ENCODE data around the gene ALPG.
"Not testable (repeated sequence)": the region's sequence is repeated elsewhere in the genome, so short reads cannot be mapped to it uniquely, and the experiment has no call there.

The ALPG gene

DNA sequence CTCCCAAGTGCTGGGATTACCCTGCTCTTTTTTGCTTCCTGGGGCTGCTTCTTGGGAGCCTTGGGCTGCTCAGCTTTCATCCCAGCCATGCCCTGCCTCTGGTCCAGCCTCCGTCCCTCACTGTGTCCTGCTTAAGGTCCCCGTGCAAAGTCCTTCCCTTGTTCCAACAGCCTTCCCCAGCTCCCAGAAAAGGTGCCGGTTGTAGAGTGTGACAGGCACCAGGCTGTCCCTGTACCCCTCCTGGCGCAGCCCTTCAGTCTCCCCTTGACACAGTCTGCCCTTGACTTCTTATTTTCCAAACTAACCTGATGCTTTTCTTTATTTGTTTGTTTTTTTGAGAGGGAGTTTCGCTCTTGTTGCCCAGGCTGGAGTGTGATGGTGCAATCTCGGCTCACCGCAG, 29.2 kb downstream of the ALPG start:
- no peak overlapping the region for H3K27ac ChIP-seq
- H3K4me3 ChIP-seq, result no peak overlapping the region

DNA sequence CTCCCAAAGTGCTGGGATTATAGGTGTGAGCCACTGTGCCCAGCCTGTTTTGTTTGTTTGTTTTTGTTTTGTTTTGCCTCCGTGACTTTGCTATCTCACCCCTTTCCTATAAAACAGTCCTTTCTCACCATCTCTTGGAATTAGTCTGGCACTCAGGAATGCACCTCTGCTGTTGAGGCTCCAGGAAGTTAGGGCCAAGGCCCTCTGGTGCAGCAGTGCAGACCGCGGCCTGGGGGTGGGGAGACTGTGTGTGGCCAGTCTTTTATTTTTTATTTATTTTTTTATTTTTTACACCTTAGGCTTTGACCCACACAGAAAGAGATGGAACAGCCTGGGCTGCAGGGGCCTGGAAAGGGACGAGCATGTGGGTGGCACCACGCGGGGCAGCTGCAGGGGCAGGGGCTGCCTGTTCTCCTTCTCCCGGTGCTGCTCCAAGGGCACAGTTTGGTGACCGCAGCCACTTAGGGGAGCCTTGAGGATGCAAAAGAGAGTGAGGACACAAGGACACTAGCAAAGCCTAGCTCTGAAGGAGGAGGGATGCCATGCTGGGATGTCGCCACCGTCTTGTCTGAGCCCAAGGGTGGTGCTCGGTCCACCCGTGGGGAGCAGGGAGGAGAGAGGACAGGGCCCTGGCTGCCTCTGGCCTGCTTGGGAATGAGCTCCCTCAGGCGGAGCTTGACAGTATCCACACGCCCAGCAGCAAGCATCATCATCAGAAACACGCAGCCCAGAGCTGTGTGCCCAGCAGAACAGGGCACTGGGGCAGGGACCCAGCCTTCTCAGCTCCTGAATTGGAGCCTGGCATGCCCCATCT, 29.9 kb downstream of the ALPG start:
- no peak overlapping the region for H3K4me3 ChIP-seq

DNA sequence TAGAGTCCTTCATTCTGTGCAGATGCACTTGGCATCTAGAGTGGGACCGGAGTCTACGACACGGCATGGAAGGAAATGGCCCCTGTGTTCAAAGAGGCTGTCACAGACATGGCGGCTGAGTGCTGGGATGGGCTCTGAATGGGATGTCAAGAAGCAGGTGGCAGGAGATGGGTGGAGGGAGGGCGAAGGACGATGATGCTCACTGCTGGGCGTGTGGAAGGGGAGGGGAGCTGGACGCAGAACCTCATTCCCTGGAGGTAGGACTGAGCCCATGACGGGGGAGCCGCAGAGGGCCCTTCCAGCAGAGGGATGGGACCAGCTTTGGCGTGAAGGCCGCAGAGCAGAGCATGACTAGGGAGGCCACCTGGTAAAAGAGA, 30.5 kb downstream of the ALPG start:
- Histone ChIP-seq H3K4me3 (no peak overlapping the region), H3K27ac (no peak overlapping the region)

More for the DNA sequence above, 29.9 kb downstream of the ALPG start:
- no peak overlapping the region for H3K27ac ChIP-seq

DNA sequence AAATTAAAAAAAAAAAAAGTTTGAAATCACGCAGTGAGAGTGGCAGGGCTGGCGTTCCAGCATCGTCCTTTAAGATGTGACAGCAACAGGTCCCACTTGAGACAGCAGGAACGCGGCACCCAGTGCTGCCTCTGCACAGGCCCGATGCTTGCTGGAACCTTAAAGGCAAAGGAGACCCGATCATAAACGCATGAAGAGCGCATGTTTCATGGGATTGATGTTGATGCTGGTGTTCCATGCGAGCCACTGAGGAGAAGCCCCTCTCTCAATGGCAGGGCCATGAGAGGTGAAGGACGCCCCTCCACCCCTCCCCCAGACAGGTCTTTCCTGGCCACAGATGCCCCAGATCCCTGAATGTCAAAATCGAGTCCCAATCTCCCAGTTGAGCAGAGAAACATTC, 31.4 kb downstream of the ALPG start:
- no peak overlapping the region for H3K4me3 ChIP-seq
- H3K27ac ChIP-seq, result no peak overlapping the region

DNA sequence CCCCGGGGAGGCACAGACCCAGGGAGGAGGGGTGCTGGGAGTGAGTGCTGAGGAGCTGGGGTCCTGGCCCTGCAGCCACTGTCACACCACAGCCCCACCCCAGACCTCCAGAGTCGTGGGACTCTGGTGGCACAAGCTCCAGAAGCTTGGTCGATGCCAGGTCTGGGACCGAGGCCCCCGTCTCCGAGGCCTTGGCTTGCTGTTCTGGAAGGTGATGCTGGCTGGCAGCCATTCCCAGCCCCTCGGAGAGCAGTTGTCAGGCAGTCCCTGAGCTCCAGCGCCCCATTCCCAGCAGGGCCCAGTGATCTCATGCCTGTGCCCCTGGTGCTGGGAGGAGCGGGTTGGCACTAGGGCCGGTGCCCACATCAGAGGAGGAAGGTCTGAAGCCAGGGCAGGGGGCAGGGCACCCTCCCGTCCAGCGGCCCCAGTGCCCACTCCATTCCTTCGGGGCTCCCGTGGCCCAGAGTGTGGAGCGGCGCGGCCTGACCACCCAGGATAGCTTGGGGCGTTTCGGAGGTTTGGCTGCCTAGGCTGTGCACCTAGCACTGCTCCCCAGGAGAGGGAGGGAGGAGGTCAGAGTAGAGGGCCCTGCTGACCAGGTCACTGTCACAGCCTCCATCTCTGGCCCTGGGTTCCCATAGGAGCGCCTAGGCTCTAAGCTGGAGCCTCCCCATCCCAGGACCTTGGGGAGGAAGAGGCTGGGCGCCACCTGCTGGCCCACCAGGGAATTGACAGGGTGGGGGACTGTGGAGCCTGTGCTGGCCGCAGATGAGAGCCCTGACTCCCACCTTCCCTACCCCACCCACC, 32.5 kb downstream of the ALPG start:
- Histone ChIP-seq H3K27ac (no peak overlapping the region), H3K4me3 (no peak overlapping the region)

DNA sequence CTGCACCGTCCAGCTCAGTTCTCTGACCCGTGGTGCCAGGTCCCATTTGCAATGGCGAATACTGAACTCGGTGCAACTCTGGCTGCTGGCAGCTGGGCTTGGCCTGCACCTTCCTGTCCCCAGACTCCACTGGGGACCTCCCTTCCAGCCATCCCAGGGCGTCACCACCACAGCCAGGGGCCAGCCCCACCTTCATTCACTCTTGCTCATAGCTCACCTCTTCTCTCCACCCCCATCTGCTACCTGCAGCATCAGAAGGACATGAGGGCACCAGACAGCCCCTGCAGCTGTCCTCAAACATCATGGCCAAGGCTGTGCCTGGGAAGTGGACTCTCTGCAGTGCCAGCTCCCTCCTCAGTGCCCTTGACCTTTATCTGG, 33.1 kb downstream of the ALPG start:
- no peak overlapping the region for H3K27ac ChIP-seq
- no peak overlapping the region for H3K4me3 ChIP-seq

DNA sequence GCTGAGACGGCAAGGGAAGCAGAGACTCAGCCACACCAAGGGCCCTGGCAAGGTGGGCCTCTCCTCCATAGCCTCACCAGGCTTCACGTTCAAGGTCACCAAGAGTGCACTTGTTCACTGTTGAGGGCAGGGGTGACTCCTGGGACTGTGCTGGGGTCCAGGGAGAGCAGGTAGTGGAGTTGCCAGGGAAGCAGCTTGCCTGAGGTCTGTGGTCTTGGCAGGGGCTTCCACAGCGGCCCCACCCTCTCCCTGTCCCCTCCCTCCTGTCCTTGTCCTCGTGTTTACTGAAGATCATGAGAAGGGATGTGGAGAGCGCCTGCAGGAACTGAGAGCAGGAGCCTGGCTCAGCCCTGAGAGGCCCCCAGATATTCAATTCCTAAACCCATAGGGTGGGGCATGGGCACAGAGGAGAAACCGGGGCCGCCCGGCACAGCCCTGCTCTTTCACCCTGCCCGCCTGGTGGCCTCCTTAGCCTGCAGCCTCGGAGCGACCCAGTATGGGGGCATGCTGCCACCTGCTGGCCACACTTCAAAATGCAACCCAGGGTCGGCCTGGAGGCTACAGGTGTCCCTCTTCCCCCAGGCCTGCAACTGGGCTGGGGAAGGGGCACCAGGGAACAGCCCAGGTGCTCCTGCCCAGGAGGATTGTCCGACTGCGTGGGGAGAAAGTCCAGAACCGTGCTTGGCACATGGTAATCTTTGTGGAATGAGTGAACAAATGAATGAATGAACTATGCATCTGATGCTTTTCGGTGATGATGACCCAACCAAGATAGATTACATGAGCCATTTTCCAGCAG, 33.8 kb downstream of the ALPG start:
- H3K4me3 ChIP-seq, result not testable (repeated sequence)

DNA sequence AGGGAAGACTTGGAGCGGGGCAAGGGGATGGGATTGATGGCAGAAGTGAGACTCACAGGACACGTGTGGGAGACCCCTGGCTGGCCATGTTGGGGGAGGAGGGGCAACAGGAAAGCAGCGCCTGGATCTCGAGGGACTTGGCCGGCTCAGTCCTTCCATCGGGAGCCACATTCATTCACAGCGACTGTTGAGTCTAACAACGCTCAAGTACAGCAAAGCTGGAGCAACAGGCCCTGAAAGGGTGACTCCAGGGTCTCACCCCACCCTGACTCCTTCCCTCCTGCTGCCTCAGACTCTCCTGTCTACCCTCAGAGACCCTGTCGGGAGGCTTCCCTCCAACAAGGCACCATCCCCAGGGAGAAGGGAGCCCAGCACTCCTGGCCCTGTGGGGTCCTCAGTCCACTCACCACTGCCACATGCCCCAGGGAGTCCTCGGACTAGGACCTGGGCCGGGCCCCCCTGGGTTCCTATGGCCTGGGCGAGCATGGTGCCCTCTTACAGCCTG, 34.6 kb downstream of the ALPG start:
- no peak overlapping the region for H3K27ac ChIP-seq
- H3K4me3 ChIP-seq, result no peak overlapping the region

More for the DNA sequence above, 33.8 kb downstream of the ALPG start:
- not testable (repeated sequence) for H3K27ac ChIP-seq

DNA sequence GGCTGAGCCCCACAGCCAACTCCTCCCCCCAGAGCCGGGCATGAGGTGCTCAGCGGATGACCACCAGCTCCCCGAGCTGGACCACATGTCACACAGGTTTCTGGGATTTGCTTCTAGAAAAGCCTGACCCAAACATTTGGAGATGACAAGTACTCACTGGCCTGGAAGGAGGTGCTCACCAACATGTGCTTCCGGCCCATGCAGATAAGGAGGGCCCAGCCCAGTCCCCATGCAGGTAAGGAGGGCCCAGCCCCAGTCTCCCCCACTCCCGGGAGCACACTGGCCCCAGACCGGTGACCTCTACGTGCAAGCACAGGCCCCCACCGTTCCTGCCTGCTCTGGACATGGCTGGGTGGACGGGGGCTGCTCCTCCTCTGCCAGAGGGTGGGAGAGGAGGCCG, 35.3 kb downstream of the ALPG start:
- H3K4me3 ChIP-seq, H3K27ac ChIP-seq: not testable (repeated sequence)

DNA sequence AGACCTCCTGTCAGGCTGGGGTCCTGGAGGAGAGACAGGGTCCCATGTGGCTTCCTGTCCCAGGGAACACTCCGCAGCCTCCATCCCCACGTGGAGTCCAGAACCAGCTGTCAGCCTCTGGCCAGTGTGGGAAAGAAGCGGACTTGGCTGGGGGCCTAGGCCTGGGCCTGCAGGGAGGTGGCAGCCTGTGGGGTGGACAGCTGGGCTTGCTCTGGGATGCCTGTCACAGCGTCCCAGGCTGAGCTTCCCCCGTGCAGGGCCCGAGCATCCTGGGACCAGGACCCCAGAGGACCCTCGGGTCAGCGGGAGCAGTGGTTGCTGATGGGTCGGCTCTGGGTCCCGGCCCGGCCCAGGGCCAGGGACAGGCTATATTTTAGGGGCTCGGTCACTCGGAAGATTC, 35.8 kb downstream of the ALPG start:
- not testable (repeated sequence) for H3K27ac ChIP-seq, H3K4me3 ChIP-seq

DNA sequence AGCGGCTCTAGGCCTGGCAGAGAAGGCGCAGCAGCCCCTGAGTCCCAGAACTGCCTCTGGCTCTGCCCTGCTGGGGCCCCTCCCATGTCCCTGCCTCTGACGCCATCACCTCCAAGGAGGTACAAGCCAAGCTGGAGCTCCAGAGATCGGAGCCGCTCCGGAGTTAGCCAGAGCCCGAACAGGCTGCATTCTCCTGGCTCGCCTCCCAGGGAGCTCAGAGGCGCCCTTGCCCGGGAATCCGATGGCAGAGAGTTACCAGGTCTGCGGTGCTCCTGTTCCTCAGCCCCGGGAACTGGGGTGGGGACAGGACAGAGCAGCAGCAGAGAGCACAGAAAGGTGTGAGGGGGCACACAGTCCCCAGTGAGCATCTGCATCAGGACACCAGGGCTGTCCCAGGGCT, 36.4 kb downstream of the ALPG start:
- not testable (repeated sequence) for H3K27ac ChIP-seq, H3K4me3 ChIP-seq

DNA sequence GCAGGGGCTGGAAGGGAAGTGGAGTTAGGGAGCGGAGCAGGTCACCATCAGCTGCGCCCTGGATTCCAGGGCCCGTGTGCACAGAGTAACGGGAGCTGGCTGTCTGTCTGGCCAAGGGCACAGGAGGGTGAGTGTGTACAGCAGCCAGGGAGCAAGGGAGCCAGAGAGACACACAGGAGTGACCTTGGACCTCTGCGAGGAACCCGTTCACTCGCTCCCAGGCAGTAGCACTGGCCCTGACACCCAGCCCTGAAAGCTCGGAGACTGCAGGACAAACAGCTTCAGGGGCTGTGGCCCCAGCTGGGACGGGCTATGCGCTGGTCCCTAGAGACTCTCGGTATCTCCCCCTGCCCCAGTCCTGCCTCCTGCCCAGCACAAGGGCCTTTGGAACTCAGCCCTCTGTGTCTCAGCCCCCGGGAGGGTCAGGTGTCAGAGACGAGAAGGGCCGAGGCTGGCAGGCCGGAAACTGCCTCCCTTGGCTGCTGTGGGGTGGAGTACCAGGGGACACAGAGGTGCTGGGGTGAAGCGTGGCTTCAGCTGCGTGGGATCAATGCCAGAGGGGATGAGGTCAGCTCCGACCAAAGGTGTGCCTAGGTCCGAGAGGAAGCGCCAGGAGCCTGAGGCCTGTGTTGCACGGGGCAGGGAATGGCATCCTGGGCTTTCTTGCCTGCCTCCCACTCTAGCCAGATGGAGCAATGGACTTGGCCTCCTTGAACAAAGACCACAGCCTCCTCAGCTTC, 37.2 kb downstream of the ALPG start:
- not testable (repeated sequence) for H3K4me3 ChIP-seq, H3K27ac ChIP-seq

DNA sequence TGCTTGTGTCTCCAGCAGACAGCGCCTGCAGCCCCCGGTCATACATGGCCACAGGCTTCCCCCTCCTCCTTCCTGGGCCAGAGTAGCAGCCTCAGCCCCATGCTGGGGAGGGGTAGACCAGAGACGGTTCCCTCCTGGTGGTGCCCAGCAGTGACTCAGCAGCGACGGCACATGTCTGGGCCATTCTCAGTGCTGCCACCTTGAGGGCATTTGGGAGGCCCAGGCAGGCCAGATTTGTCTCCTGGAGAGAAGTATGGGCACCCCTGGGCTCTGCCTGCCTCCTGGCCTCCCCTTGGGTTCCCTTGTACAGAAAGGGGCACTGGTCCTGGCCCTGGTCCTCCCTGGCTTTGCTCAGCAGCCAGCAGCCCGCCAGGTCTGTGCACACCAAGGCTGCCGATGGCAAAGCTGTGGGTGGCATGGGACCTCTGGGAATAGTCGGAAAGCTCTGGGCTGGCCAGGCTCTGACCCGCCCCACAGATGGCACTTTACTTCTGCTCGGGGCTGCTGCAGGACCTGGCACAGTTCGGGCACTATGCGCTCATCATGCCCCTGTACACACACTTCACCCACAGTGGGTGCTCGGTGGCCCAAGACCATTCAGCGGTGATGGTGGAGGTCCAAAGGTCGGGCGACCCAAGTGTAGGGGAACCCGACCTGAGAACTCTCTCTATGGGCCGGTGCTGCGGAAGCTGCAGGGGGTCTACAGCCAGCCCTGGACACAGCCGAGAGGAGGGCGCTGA, 37.9 kb downstream of the ALPG start:
- no peak overlapping the region for H3K4me3 ChIP-seq
- no peak overlapping the region for H3K27ac ChIP-seq

DNA sequence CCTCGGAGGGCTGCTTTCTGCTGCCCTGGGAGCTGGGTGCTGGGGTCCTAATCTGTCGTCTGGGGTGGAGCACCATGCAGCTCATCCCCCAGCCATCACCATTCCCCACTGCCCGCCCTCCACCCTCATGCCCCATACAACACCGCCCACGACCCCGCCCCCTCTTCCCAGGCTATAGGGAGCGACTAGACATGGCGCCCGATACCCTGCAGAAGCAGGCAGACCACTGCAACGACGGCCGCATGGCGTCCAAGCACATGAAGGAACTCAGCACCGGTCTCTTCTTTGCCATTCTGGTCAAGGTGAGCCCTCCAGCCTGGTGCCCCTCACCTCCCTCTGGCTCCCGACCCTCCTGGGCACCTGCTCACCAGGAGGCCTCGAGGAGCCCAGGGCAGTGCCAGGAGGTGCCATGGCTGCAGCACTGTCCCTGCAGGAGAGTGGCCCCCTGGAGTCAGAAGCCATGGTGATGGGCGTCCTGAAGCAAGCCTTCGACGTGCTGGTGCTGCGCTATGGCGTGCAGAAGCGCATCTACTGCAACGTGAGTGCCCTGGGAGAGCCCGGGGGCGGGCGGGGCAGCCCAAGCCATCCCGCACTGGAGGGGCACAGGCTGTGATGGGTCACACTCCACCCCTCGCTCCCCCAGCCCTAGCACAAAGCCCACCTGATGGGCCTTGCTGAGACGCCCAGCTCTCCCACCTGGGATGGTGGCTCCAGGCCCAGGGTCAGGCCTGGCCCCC, 38.7 kb downstream of the ALPG start:
- not testable (repeated sequence) for H3K27ac ChIP-seq, H3K4me3 ChIP-seq

DNA sequence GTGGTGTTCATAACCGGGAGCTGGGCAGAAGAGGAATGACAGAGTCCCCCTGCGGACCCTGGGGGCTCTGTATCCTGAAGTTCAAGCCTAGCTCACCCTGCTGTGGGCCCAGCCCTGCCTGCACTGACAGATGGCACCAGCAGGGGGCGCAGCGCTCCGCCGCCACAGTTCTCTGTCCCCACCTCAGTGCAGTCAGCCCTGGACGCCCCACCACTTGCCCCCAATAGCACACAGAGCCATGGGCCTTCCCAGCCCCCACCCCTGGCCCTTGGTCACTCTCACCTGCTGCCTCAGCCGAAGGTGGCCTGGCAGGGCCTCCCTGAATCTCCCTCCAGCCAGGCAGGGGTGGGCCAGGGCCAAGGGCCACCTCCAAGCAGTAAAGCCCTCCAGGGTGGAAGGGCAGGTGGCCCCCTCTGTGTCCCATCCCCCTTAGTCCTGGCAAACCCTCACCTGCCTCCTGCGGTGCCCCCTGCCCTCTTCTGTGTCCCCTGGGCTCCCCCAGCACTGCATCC, 39.7 kb downstream of the ALPG start:
- not testable (repeated sequence) for H3K4me3 ChIP-seq, H3K27ac ChIP-seq

DNA sequence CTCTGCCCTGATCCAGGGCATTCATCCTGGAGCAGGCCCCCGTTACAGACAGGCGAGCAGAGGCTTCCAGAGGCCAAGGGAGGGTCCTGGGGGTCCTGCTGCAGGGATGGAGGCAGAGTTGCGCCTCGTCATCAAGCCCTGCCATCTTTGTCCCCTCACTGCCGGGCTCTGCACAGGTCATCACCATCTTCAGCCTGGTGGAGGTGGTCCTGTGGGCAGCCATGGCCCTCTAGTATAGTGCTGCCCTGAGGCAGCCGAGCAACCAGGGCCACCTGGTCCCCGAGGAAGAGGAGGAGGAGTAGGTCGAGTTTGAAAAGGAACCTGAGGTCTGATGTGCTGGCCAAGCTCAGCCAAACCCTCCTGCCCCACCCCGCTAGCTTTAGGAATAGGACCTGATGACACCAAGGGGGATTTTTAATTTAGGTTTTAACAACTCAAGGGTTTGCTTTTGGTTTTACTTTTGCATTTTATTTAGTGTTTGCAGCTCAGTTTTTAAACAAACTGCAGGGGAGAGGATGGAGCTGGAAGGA, 40.5 kb downstream of the ALPG start:
- Histone ChIP-seq H3K4me3 (no peak overlapping the region), H3K27ac (no peak overlapping the region)

DNA sequence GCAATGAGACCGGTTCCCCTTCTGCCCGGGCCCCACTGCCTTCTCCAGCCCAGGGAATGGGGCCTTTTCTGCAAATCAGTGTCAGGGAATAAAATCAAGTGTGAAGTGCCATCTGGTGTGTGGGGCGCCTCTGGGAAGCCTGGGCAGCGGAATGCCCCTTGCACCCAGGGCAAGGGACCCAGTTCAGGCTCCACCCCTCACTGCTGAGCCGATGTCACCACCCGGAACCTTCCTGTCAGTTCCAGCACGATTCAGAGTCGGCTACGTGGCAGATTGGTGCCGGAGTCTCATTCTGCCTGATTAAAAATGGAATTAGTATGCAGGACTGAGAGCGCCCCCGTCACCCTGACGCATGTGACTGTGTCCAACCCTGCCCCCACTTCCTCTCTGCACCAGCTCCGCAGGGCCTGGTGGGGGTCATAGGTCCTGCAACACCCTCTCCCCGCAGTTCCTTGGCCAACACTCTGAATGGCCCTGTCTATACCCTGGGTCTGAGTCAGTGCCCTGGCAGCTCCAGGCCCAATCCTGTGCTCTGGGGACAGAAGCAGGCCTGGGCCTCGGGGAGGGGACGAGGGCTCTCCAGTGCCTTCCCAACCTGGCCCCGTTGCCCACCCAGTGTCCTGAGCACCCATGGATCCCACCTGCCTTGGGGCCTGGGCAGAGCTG, 41.1 kb downstream of the ALPG start:
- Histone ChIP-seq H3K27ac (no peak overlapping the region), H3K4me3 (no peak overlapping the region)

Data from skin epidermis (tissue), 12 donors.